ENCODE measurements around the gene FXYD5.
"Not testable (repeated sequence)": the region's sequence is repeated elsewhere in the genome, so short reads cannot be mapped to it uniquely, and the experiment has no call there.

Gene FXYD5

GRCh38 chr19:35184884-35185283 is 30.3 kb downstream of the FXYD5 start:
- no peak for DNase-seq

GRCh38 chr19:35194012-35194984 is 39.8 kb downstream of the FXYD5 start:
- DNase-seq: no peak

- no peak for DNase-seq
Observed at GRCh38 chr19:35195830-35196229, 41.3 kb downstream of the FXYD5 start.

- not testable (repeated sequence) for DNase-seq
Observed at GRCh38 chr19:35196861-35197260, 42.3 kb downstream of the FXYD5 start.

- no peak for DNase-seq
Observed at GRCh38 chr19:35199481-35199880, 44.9 kb downstream of the FXYD5 start.

GRCh38 chr19:35202722-35203688 is 48.5 kb downstream of the FXYD5 start:
- DNase-seq: no peak

GRCh38 chr19:35204799-35205732 is 50.5 kb downstream of the FXYD5 start:
- no peak for DNase-seq

GRCh38 chr19:35205733-35206323 is 51.3 kb downstream of the FXYD5 start:
- DNase-seq: no peak

GRCh38 chr19:35206379-35206778 is 51.8 kb downstream of the FXYD5 start:
- peak; percentile 63 for DNase-seq

- DNase-seq: no peak
Observed at GRCh38 chr19:35206855-35207254, 52.3 kb downstream of the FXYD5 start.

GRCh38 chr19:35207391-35207871 is 52.9 kb downstream of the FXYD5 start:
- DNase-seq: peak; percentile 50

GRCh38 chr19:35208121-35208520 is 53.6 kb downstream of the FXYD5 start:
- DNase-seq: no peak

- DNase-seq: no peak
Observed at GRCh38 chr19:35209646-35210045, 55.1 kb downstream of the FXYD5 start.

GRCh38 chr19:35211545-35212230 is 57.2 kb downstream of the FXYD5 start:
- peak; percentile 84 for DNase-seq

GRCh38 chr19:35212241-35212640 is 57.7 kb downstream of the FXYD5 start:
- DNase-seq: no peak

GRCh38 chr19:35213663-35214632 is 59.4 kb downstream of the FXYD5 start:
- peak; percentile 84 for DNase-seq

GRCh38 chr19:35214766-35215422 is 60.4 kb downstream of the FXYD5 start:
- no peak for DNase-seq

GRCh38 chr19:35216016-35216832 is 61.7 kb downstream of the FXYD5 start:
- DNase-seq: no peak

Data from effector CD4-positive, alpha-beta T cell (primary cell).